SW480 (cell line): ENCODE data around the gene CHL1.
A peak's percentile ranks its signal among the peaks of the same experiment; 100 is the strongest.

Source experiments
- DNase-seq: peaks from one replicate; pipeline ENCODE4 v3.0.0-alpha.2; 2016; ENCODE audit warnings: low spot score

Gene CHL1

GRCh38 chr3:228442-229182, 32.0 kb downstream of the CHL1 start:
- DNase-seq, result no peak

GRCh38 chr3:229183-229661, 32.7 kb downstream of the CHL1 start:
- no peak for DNase-seq

GRCh38 chr3:236881-237280, 40.3 kb downstream of the CHL1 start:
- DNase-seq, result no peak

GRCh38 chr3:242602-243355, 46.2 kb downstream of the CHL1 start:
- no peak for DNase-seq

- no peak for DNase-seq
Observed at GRCh38 chr3:243356-243725, 46.8 kb downstream of the CHL1 start.

- no peak for DNase-seq
Observed at GRCh38 chr3:244041-244440, 47.5 kb downstream of the CHL1 start.

GRCh38 chr3:247916-248315, 51.4 kb downstream of the CHL1 start:
- no peak for DNase-seq

- peak; percentile 94 for DNase-seq
Observed at GRCh38 chr3:248864-249520, 52.4 kb downstream of the CHL1 start.

GRCh38 chr3:249587-250262, 53.2 kb downstream of the CHL1 start:
- DNase-seq, result peak; percentile 62

- no peak for DNase-seq
Observed at GRCh38 chr3:256501-256900, 59.9 kb downstream of the CHL1 start.

GRCh38 chr3:257826-258225, 61.3 kb downstream of the CHL1 start:
- DNase-seq, result no peak

- DNase-seq, result no peak
Observed at GRCh38 chr3:260898-261297, 64.3 kb downstream of the CHL1 start.

- DNase-seq, result no peak
Observed at GRCh38 chr3:263393-263792, 66.8 kb downstream of the CHL1 start.

- peak; percentile 94 for DNase-seq
Observed at GRCh38 chr3:264394-265156, 68.0 kb downstream of the CHL1 start.

GRCh38 chr3:267101-267500, 70.5 kb downstream of the CHL1 start:
- DNase-seq, result no peak

- no peak for DNase-seq
Observed at GRCh38 chr3:270688-271087, 74.1 kb downstream of the CHL1 start.

GRCh38 chr3:274927-275326, 78.4 kb downstream of the CHL1 start:
- no peak for DNase-seq

GRCh38 chr3:277873-278272, 81.3 kb downstream of the CHL1 start:
- no peak for DNase-seq

- no peak for DNase-seq
Observed at GRCh38 chr3:278300-279064, 81.9 kb downstream of the CHL1 start.

GRCh38 chr3:279325-279724, 82.8 kb downstream of the CHL1 start:
- DNase-seq, result no peak

GRCh38 chr3:280681-281080, 84.1 kb downstream of the CHL1 start:
- DNase-seq, result no peak
